ENCODE measurements around the gene MAPK14. TPM values are rescaled to one million over a fixed set of nuclear protein-coding genes. Genes with fewer than 3 reads are reported as not detected.

Gene MAPK14
- total and polyA plus RNA-seq, 12 donors: 9.2 to 38.1 (median 29.3) TPM

- intact Hi-C loops (cut with DNase I): no loop called here
- Histone ChIP-seq H3K27me3 (no peaks in the 10 kb centered on the region), H3K9me3 (no peaks in the 10 kb centered on the region), H3K27ac (no peak overlapping the region), H3K4me1 (peaks cover 5 to 63% (median 51%) of the 10 kb centered on the region in 9 donors), H3K36me3 (peaks cover 0 to 24% (median 0%) of the 10 kb centered on the region in 9 donors), H3K4me3 (no peak overlapping the region)
- TF ChIP-seq CTCF (IDR thresholded peaks at IDR 0.05): no peak
- no peak for DNase-seq
- WGBS, 2 donors: 89 to 98% methylated on average over 2 of the region's 2 CpGs
- ATAC-seq: no peak
Measured at GRCh38 chr6:36049582-36049981, 22.0 kb downstream of the MAPK14 start.

DNA sequence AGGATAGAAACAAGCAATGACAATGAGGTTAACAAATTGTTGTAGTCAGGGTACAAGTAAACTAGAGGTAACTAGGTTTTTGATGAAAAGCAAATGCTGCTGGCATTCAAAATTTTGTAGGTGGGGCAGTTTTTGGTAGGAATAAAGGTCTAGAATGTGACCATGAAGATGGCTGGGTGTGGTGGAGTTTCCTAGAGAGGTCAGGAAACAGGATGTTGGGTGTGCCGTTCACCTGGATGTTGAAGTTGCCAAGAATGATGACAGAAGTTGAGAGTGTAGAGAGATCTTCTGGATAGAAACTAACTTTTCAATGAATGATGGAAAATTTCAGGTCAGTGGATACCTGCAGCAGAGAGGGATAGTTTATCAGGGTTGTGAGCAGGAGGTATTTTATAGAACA is 22.7 kb downstream of the MAPK14 start:
- ATAC-seq: no peak
- no peaks in the 10 kb centered on the region for H3K27me3 ChIP-seq
- 56 to 83% methylated on average over 1 of the region's 1 CpG for WGBS, 2 donors
- no peaks in the 10 kb centered on the region for H3K9me3 ChIP-seq
- peaks cover 5 to 70% (median 59%) of the 10 kb centered on the region in 9 donors for H3K4me1 ChIP-seq
- peaks cover 0 to 30% (median 0%) of the 10 kb centered on the region in 9 donors for H3K36me3 ChIP-seq
- intact Hi-C loops (cut with DNase I): no loop called here
- no peak overlapping the region for H3K27ac ChIP-seq
- DNase-seq: no peak
- no peak for TF ChIP-seq CTCF (IDR thresholded peaks at IDR 0.05)
- no peak overlapping the region for H3K4me3 ChIP-seq

DNA sequence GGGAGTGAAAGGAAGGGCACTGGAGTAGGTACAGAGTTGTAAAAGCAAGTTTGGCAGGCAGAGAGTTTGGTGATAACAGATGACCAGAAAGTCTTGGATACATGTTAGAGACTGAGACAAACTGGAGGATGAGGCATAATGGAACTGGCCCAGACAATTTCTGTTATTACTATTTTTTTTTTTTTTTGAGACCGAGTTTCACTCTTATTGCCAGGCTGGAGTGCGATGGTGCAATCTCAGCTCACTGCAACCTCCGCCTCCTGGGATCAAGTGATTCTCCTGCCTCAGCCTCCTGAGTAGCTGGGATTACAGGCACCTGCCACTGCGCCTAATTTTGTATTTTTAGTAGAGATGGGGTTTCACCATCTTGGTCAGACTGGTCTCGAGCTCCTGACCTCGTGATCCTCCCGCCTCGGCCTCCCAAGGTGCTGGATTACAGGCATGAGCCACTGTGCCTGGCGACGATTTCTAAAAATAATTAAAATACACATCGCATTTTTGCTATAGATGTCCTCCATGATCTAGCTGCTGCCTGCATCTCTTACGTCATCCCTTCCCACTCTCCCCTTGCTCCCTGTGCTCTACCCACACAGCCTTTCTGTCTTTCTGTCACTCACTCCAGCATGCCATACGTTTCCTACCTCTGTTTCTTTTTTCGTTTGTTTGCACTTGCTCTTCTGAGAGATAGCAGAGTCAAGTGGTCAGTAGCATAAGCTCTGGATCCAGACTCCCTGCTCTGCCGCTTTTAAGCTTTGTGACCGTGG is 23.5 kb downstream of the MAPK14 start:
- Histone ChIP-seq H3K27me3 (no peaks in the 10 kb centered on the region), H3K36me3 (peaks cover 0 to 30% (median 0%) of the 10 kb centered on the region in 9 donors), H3K4me3 (no peak overlapping the region), H3K4me1 (peaks cover 5 to 72% (median 64%) of the 10 kb centered on the region in 9 donors), H3K27ac (peak overlapping the region in 1 of 10 donors; percentile 21), H3K9me3 (no peaks in the 10 kb centered on the region)
- TF ChIP-seq CTCF (IDR thresholded peaks at IDR 0.05): no peak
- WGBS, 2 donors: 81 to 83% methylated on average over 16 of the region's 16 CpGs
- intact Hi-C loops (cut with DNase I): no loop called here
- DNase-seq (no peak), ATAC-seq (no peak)

DNA sequence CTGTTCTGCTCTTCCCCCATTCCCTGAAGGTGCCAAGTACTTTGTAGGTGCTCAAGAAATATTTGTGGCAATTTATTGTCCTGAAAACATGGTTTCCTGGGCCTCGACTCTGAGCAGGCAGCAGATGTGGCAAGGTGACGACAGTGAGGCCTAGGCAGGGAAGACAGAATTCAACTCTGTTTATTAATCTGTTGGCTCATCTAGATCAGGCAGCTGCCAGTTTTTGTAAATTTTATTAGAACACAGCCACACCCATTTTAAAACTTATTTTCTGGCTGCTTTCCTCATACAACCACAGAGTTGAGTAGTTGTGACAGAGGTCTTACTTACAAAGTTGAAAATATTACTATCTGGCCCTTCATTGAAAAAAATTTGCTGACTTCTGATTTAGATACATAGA is 24.5 kb downstream of the MAPK14 start:
- Histone ChIP-seq H3K27me3 (no peaks in the 10 kb centered on the region), H3K36me3 (peaks cover 0 to 30% (median 0%) of the 10 kb centered on the region in 9 donors), H3K9me3 (no peaks in the 10 kb centered on the region), H3K4me1 (peaks cover 5 to 75% (median 64%) of the 10 kb centered on the region in 9 donors), H3K4me3 (no peak overlapping the region), H3K27ac (peak overlapping the region in 2 of 10 donors; percentile 1 to 21)
- intact Hi-C loops (cut with DNase I): no loop called here
- no peak for TF ChIP-seq CTCF (IDR thresholded peaks at IDR 0.05)
- ATAC-seq (peak in 2 of 8 donors; percentile 20 to 56), DNase-seq (no peak)
- 41 to 56% methylated on average over 2 of the region's 2 CpGs for WGBS, 2 donors
